SU-DHL-6 (cell line): ENCODE measurements around the gene BCAP31.

Experiments
- CTCF ChIP-seq: fragments of 200-600 bp; sonication (generic); IDR thresholded peaks from one replicate; pipeline ENCODE4 v1.5.1; 2017; ENCODE audit warnings: antibody characterized with exemption, mild to moderate bottlenecking, low read length, moderate library complexity; ENCODE audit not compliant: insufficient read depth, poor library complexity, severe bottlenecking
- EZH2phosphoT487 ChIP-seq: fragments of 200-600 bp; sonication (generic), shearing (Covaris generic); conservative IDR thresholded peaks from 2 replicates; pipeline ENCODE4 v1.6.1; 2018; ENCODE audit warnings: mild to moderate bottlenecking, antibody characterized with exemption, low read length, moderate library complexity, mixed read lengths

GRCh38 chrX:153689654-153690465 is 34.3 kb downstream of the BCAP31 start:
- TF ChIP-seq CTCF (no peak), EZH2phosphoT487 (no peak)
